Right forelimb (tissue), 1 donor: ENCODE results near the gene GPR82.
"Not testable (repeated sequence)": the region's sequence is repeated elsewhere in the genome, so short reads cannot be mapped to it uniquely, and the experiment has no call there.

Source experiments
- DNase-seq: peaks from one replicate; pipeline ENCODE4 v3.0.0-alpha.2; 2018

The GPR82 gene

GRCh38 chrX:41723826-41724225 lies at the start of gene GPR82:
Gene GPR82 (plus strand): TSS chrX:41724181. CDS start chrX:41727027, 2,846 bp downstream.
- no peak for DNase-seq

GRCh38 chrX:41676361-41676760 lies 47.6 kb upstream of the GPR82 start:
- not testable (repeated sequence) for DNase-seq

GRCh38 chrX:41677183-41678060 lies 46.6 kb upstream of the GPR82 start:
- DNase-seq: no peak

- no peak for DNase-seq
These were observed 39.8 kb upstream of the GPR82 start for GRCh38 chrX:41684138-41684537.

GRCh38 chrX:41684940-41685339 lies 39.0 kb upstream of the GPR82 start:
- DNase-seq: no peak

GRCh38 chrX:41686788-41687187 lies 37.2 kb upstream of the GPR82 start:
- no peak for DNase-seq

- DNase-seq: no peak
These were observed 35.8 kb upstream of the GPR82 start for GRCh38 chrX:41688156-41688555.

- no peak for DNase-seq
These were observed 35.1 kb upstream of the GPR82 start, which contains the start of gene GPR34 for GRCh38 chrX:41688835-41689234. Gene GPR34 (plus strand): TSS chrX:41688973. CDS start chrX:41695634, 6,661 bp downstream.

GRCh38 chrX:41689711-41690110 lies 34.3 kb upstream of the GPR82 start:
- no peak for DNase-seq

GRCh38 chrX:41692162-41692749 lies 31.7 kb upstream of the GPR82 start:
- no peak for DNase-seq

GRCh38 chrX:41693024-41693423 lies 31.0 kb upstream of the GPR82 start:
- no peak for DNase-seq

- no peak for DNase-seq
These were observed 28.6 kb upstream of the GPR82 start for GRCh38 chrX:41695426-41695825.

GRCh38 chrX:41703574-41704029 lies 20.4 kb upstream of the GPR82 start:
- no peak for DNase-seq

- no peak for DNase-seq
These were observed 18.9 kb upstream of the GPR82 start for GRCh38 chrX:41705042-41705441.

GRCh38 chrX:41705680-41706374 lies 18.2 kb upstream of the GPR82 start:
- no peak for DNase-seq

GRCh38 chrX:41707218-41707617 lies 16.8 kb upstream of the GPR82 start:
- no peak for DNase-seq

GRCh38 chrX:41708486-41708885 lies 15.5 kb upstream of the GPR82 start:
- DNase-seq: no peak

GRCh38 chrX:41711021-41711667 lies 12.8 kb upstream of the GPR82 start:
- no peak for DNase-seq

GRCh38 chrX:41716222-41716621 lies 7.8 kb upstream of the GPR82 start:
- no peak for DNase-seq

GRCh38 chrX:41716767-41717473 lies 7.1 kb upstream of the GPR82 start:
- DNase-seq: no peak

- DNase-seq: no peak
These were observed 5.3 kb upstream of the GPR82 start for GRCh38 chrX:41718481-41719235.

- DNase-seq: not testable (repeated sequence)
These were observed 4.4 kb upstream of the GPR82 start for GRCh38 chrX:41719610-41720009.
